ENCODE data around the gene LILRB3.
"Not testable (repeated sequence)": the region's sequence is repeated elsewhere in the genome, so short reads cannot be mapped to it uniquely, and the experiment has no call there.

LILRB3 gene

GRCh38 chr19:54218259-54218658 lies 4.5 kb downstream of the LILRB3 start:
- no peaks in the 10 kb centered on the region for H3F3A ChIP-seq (ENCODE audit: insufficient read depth, low read length)
- no peaks in the 10 kb centered on the region for H3K9me2 ChIP-seq (ENCODE audit: low read depth, low read length)
- H3K9me3 ChIP-seq (ENCODE audit: low read length): no peaks in the 10 kb centered on the region
- peaks cover 35% of the 10 kb centered on the region for H3K36me3 ChIP-seq (ENCODE audit: insufficient read depth, low read length)
- no peak overlapping the region for H3K9ac ChIP-seq (ENCODE audit: low read length)
- no peak overlapping the region for H3K4me3 ChIP-seq (ENCODE audit: low read depth, low read length, poor library complexity, severe bottlenecking)
- H3K27ac ChIP-seq (ENCODE audit: low read depth, low read length, poor library complexity, severe bottlenecking): no peak overlapping the region
- no peak overlapping the region for H2AFZ ChIP-seq (ENCODE audit: low read length)
- H4K20me1 ChIP-seq (ENCODE audit: insufficient read depth, low read length): no peaks in the 10 kb centered on the region
- no peaks in the 10 kb centered on the region for H3K79me2 ChIP-seq (ENCODE audit: insufficient read depth, low read length)
- TF ChIP-seq EZH2 (IDR thresholded peaks at IDR 0.05; ENCODE audit: borderline replicate concordance, low read length) (no peak), CTCF (IDR thresholded peaks at IDR 0.05; ENCODE audit: low read length) (no peak)
- no peak overlapping the region for H3K4me2 ChIP-seq (ENCODE audit: low read length)
- no peaks in the 10 kb centered on the region for H3K4me1 ChIP-seq (ENCODE audit: insufficient read depth, low read length, severe bottlenecking)
- no peaks in the 10 kb centered on the region for H3K27me3 ChIP-seq (ENCODE audit: insufficient read depth, low read length)

- H3K9me2 ChIP-seq (ENCODE audit: low read depth, low read length); H3K4me1 ChIP-seq (ENCODE audit: insufficient read depth, low read length, severe bottlenecking); H2AFZ ChIP-seq (ENCODE audit: low read length); H3F3A ChIP-seq (ENCODE audit: insufficient read depth, low read length); H3K9me3 ChIP-seq (ENCODE audit: low read length); H3K27ac ChIP-seq (ENCODE audit: low read depth, low read length, poor library complexity, severe bottlenecking); H3K4me3 ChIP-seq (ENCODE audit: low read depth, low read length, poor library complexity, severe bottlenecking); H3K27me3 ChIP-seq (ENCODE audit: insufficient read depth, low read length); H4K20me1 ChIP-seq (ENCODE audit: insufficient read depth, low read length); H3K9ac ChIP-seq (ENCODE audit: low read length); H3K79me2 ChIP-seq (ENCODE audit: insufficient read depth, low read length); H3K4me2 ChIP-seq (ENCODE audit: low read length): not testable (repeated sequence)
- H3K36me3 ChIP-seq (ENCODE audit: insufficient read depth, low read length): peaks cover 41% of the 10 kb centered on the region
These were observed 5.1 kb downstream of the LILRB3 start for GRCh38 chr19:54217517-54218247.

GRCh38 chr19:54216869-54217268 lies 5.9 kb downstream of the LILRB3 start:
- TF ChIP-seq CTCF (IDR thresholded peaks at IDR 0.05; ENCODE audit: low read length) (no peak), EZH2 (IDR thresholded peaks at IDR 0.05; ENCODE audit: borderline replicate concordance, low read length) (no peak)
- Histone ChIP-seq H3K36me3 (ENCODE audit: insufficient read depth, low read length) (peaks cover 47% of the 10 kb centered on the region), H3K27ac (ENCODE audit: low read depth, low read length, poor library complexity, severe bottlenecking) (no peak overlapping the region), H3K79me2 (ENCODE audit: insufficient read depth, low read length) (no peaks in the 10 kb centered on the region), H2AFZ (ENCODE audit: low read length) (no peak overlapping the region), H3F3A (ENCODE audit: insufficient read depth, low read length) (no peaks in the 10 kb centered on the region), H3K9ac (ENCODE audit: low read length) (no peak overlapping the region), H3K9me2 (ENCODE audit: low read depth, low read length) (no peaks in the 10 kb centered on the region), H3K27me3 (ENCODE audit: insufficient read depth, low read length) (no peaks in the 10 kb centered on the region), H4K20me1 (ENCODE audit: insufficient read depth, low read length) (no peaks in the 10 kb centered on the region), H3K9me3 (ENCODE audit: low read length) (no peaks in the 10 kb centered on the region), H3K4me3 (ENCODE audit: low read depth, low read length, poor library complexity, severe bottlenecking) (no peak overlapping the region), H3K4me2 (ENCODE audit: low read length) (no peak overlapping the region), H3K4me1 (ENCODE audit: insufficient read depth, low read length, severe bottlenecking) (no peaks in the 10 kb centered on the region)

DNA sequence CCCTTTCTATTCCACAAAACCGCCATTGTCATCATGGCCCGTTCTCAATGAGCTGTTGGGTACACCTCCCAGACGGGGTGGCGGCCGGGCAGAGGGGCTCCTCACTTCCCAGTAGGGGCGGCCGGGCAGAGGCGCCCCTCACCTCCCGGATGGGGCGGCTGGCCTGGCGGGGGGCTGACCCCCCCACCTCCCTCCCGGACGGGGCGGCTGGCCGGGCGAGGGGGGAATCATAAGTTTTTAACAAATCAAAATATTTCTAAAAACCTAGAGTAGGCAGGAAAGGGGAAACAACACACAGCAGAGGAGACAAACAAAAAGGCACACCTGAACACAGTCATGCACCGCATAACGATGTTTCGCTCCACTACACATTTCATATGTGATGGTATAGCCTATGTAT lies 8.1 kb downstream of the LILRB3 start:
- not testable (repeated sequence) for H3K27ac ChIP-seq (ENCODE audit: low read depth, low read length, poor library complexity, severe bottlenecking); H3K4me3 ChIP-seq (ENCODE audit: low read depth, low read length, poor library complexity, severe bottlenecking); H3F3A ChIP-seq (ENCODE audit: insufficient read depth, low read length); H3K9ac ChIP-seq (ENCODE audit: low read length); H3K79me2 ChIP-seq (ENCODE audit: insufficient read depth, low read length); H2AFZ ChIP-seq (ENCODE audit: low read length); H3K9me2 ChIP-seq (ENCODE audit: low read depth, low read length); H3K4me1 ChIP-seq (ENCODE audit: insufficient read depth, low read length, severe bottlenecking); H3K9me3 ChIP-seq (ENCODE audit: low read length); H4K20me1 ChIP-seq (ENCODE audit: insufficient read depth, low read length); H3K4me2 ChIP-seq (ENCODE audit: low read length); H3K27me3 ChIP-seq (ENCODE audit: insufficient read depth, low read length)
- H3K36me3 ChIP-seq (ENCODE audit: insufficient read depth, low read length): peaks cover 64% of the 10 kb centered on the region

DNA sequence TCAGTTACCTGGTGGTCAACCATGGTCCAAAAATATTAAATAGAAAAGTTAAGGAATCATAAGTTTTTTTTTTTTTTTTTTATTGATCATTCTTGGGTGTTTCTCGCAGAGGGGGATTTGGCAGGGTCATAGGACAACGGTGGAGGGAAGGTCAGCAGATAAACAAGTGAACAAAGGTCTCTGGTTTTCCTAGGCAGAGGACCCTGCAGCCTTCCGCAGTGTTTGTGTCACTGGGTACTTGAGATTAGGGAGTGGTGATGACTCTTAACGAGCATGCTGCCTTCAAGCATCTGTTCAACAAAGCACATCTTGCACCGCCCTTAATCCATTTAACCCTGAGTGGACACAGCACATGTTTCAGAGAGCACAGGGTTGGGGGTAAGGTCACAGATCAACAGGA lies 8.6 kb downstream of the LILRB3 start:
- not testable (repeated sequence) for H3K4me3 ChIP-seq (ENCODE audit: low read depth, low read length, poor library complexity, severe bottlenecking); H3F3A ChIP-seq (ENCODE audit: insufficient read depth, low read length); H3K79me2 ChIP-seq (ENCODE audit: insufficient read depth, low read length); H3K9me3 ChIP-seq (ENCODE audit: low read length); H3K9me2 ChIP-seq (ENCODE audit: low read depth, low read length); H3K27me3 ChIP-seq (ENCODE audit: insufficient read depth, low read length); H3K27ac ChIP-seq (ENCODE audit: low read depth, low read length, poor library complexity, severe bottlenecking); H3K4me1 ChIP-seq (ENCODE audit: insufficient read depth, low read length, severe bottlenecking); H3K4me2 ChIP-seq (ENCODE audit: low read length); H4K20me1 ChIP-seq (ENCODE audit: insufficient read depth, low read length); H3K9ac ChIP-seq (ENCODE audit: low read length); H2AFZ ChIP-seq (ENCODE audit: low read length)
- H3K36me3 ChIP-seq (ENCODE audit: insufficient read depth, low read length): peaks cover 66% of the 10 kb centered on the region
